GM10248 (cell line): ENCODE measurements around the gene UNC5CL.

Experiments used
- CTCF ChIA-PET: fragments of 300-600 bp; sonication (Branson Sonifier 250); formaldehyde crosslinking; extraction: SDS; loops from one replicate; lab custom pipeline; 2021; ENCODE audit warnings: antibody characterized with exemption; lab: Yijun Ruan, JAX
- POLR2A ChIA-PET: fragments of 350-650 bp; sonication (Branson Sonifier 250); formaldehyde crosslinking; extraction: SDS; loops from one replicate; lab custom pipeline; 2020; ENCODE audit warnings: antibody characterized with exemption; lab: Yijun Ruan, JAX
- DNase-seq: peaks from one replicate; pipeline ENCODE4 v3.0.0; 2012; ENCODE audit errors: extremely low spot score
- CTCF ChIP-seq: IDR thresholded peaks from 2 replicates; pipeline ENCODE4 v1.5.1; 2012; ENCODE audit warnings: mild to moderate bottlenecking, low read depth; ENCODE audit errors: extremely low read depth, missing control alignments, control extremely low read depth

The UNC5CL gene

GRCh38 chr6:40986364-40986763 is 52.7 kb downstream of the UNC5CL start:
- POLR2A ChIA-PET: no interaction called here
- CTCF ChIA-PET: interaction anchor here (1.4 kb wide), 1 partner anchor 12 kb away, joined by 3 read pairs; no protein-coding TSS in a partner anchor
- no peak for TF ChIP-seq CTCF
- no peak for DNase-seq

DNA sequence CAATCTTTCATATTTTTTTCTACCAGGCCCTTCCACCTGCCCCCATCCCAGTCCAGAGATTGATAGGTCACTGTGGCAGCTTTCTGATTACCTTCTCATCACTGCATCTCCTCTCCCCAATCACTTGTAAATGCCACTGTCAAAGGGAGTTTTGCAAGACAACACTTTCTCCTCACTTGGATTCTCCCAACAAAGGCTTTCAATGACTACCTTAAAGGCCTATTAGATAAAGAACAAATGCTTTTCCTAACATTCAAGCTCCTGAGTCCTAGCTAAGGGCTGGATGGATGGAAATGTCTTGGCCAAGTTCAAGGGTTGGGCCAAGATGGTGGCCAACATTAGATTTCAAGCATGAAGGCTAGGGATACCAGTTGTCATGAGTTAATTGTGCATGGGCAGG is 55.3 kb downstream of the UNC5CL start:
- ChIA-PET CTCF (no interaction called here), POLR2A (no interaction called here)
- no peak for DNase-seq
- no peak for TF ChIP-seq CTCF

DNA sequence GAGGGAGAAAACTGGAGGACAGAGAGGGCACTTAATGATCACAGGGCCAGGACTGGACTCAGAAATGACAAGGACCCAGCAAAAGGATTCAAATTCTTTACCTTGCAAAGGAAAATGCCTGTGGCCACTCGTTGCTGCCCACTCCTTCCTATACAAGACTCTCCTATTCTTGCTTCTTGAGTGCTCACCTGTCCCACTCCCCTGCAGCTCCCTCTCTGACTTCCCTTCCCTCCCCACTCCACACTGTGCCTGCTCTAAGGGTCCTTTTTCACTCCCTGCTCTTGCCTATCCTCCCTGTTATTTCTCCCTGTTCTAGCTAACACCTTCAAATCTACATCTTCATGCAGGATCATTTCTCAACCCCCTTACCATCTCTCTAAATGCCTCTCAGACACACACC is 56.1 kb downstream of the UNC5CL start:
- no peak for TF ChIP-seq CTCF
- DNase-seq: no peak
- ChIA-PET CTCF (interaction anchor here (1.0 kb wide), 1 partner anchor 10 kb away, joined by 3 read pairs; no protein-coding TSS in a partner anchor), POLR2A (no interaction called here)

- DNase-seq: no peak
- ChIA-PET POLR2A (no interaction called here), CTCF (interaction anchor here (1.2 kb wide), 1 partner anchor 14 kb away, joined by 3 read pairs; no protein-coding TSS in a partner anchor)
- no peak for TF ChIP-seq CTCF
Observed at GRCh38 chr6:40978687-40979289, 60.2 kb downstream of the UNC5CL start.

GRCh38 chr6:40977695-40978094 is 61.3 kb downstream of the UNC5CL start:
- no peak for DNase-seq
- no peak for TF ChIP-seq CTCF
- ChIA-PET CTCF (interaction anchor here (1.2 kb wide), 1 partner anchor 15 kb away, joined by 3 read pairs; no protein-coding TSS in a partner anchor), POLR2A (no interaction called here)

DNA sequence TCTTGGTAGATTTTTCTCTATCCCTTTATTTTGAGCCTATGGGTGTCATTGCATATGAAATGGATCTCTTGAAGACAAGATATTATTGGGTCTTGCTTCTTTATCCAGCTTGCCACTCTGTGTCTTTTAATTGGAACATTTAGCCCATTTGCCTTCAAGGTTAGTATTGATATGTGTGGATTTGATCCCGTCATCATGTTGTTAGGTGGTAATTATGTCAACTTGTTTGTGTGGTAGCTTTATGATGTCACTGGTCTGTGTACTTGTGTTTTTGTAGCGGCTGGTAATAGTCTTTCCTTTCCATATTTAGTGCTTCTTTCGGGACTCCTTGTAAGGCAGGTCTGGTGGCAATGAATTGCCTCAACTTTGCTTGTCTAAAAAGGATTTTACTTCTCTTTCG is 61.9 kb downstream of the UNC5CL start:
- POLR2A ChIA-PET: no interaction called here
- CTCF ChIA-PET: no interaction called here
- DNase-seq: no peak
- TF ChIP-seq CTCF: no peak
